Parathyroid adenoma (tissue), 2 donors: Measurements from ENCODE around the gene NFIX.
A peak's percentile ranks its signal among the peaks of the same experiment; 100 is the strongest.

Source experiments
- H2AFZ ChIP-seq: fragments of 300-600 bp; sonication (generic); one replicate; pipeline ENCODE4 v1.7.0; 2017; ENCODE audit warnings: antibody characterized with exemption, mild to moderate bottlenecking
- H3K27ac ChIP-seq: fragments of 300-600 bp; sonication (generic); one replicate; pipeline ENCODE4 v1.7.0; 2017
- H3K27me3 ChIP-seq: fragments of 300-600 bp; sonication (generic); one replicate; pipeline ENCODE4 v1.7.0; 2017; ENCODE audit warnings: low read length; ENCODE audit not compliant: control insufficient read depth, insufficient read depth
- H3K36me3 ChIP-seq: fragments of 300-600 bp; sonication (generic); one replicate; pipeline ENCODE4 v1.7.0; 2017; ENCODE audit warnings: low read length; ENCODE audit not compliant: control insufficient read depth, insufficient read depth
- H3K4me1 ChIP-seq: fragments of 300-600 bp; sonication (generic); one replicate; pipeline ENCODE4 v1.7.0; 2017; ENCODE audit warnings: control low read depth
- H3K4me2 ChIP-seq: fragments of 300-600 bp; sonication (generic); one replicate; pipeline ENCODE4 v1.7.0; 2017; ENCODE audit warnings: low read length
- H3K4me3 ChIP-seq: fragments of 300-600 bp; sonication (generic); one replicate; pipeline ENCODE4 v1.7.0; 2017; ENCODE audit warnings: low read depth, low read length
- H3K79me2 ChIP-seq: fragments of 300-600 bp; sonication (generic); one replicate; pipeline ENCODE4 v1.7.0; 2017; ENCODE audit warnings: control low read depth
- H3K9ac ChIP-seq: fragments of 300-600 bp; sonication (generic); one replicate; pipeline ENCODE4 v1.7.0; 2017; ENCODE audit warnings: mild to moderate bottlenecking
- H3K9me3 ChIP-seq: fragments of 300-600 bp; sonication (generic); one replicate; pipeline ENCODE4 v1.7.0; 2017; ENCODE audit warnings: low read length; ENCODE audit not compliant: control insufficient read depth
- TF ChIP-seq, protein P1 (sequence below): fragments of 300-600 bp; sonication (generic); IDR thresholded peaks from one replicate; pipeline ENCODE4 v1.7.0; 2017; ENCODE audit warnings: antibody characterized with exemption, mild to moderate bottlenecking
- donor health status: primary hyperparathyroidism.

NFIX gene

DNA sequence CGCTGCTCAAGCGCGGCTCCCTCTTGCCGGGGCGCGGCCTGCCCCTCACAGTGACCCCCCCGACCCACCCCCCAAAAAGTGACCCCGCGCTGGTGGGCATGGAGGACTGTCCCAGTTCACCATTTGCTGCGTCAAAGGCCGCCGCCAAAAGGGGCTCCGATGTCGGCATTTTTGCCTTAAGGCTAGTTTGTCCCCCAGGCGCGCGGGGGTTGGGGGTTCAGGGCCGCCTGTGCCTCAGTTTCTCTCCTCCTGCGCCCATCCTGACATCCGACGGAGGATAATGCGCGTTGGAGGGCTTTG lies 17.1 kb downstream of the NFIX start:
- Histone ChIP-seq H3K9ac (no peak overlapping the region), H3K4me3 (no peak overlapping the region), H3K27ac (no peak overlapping the region), H3K4me1 (no peaks in the 10 kb centered on the region), H3K4me2 (no peak overlapping the region), H3K79me2 (peaks cover 6% of the 10 kb centered on the region), H3K9me3 (no peaks in the 10 kb centered on the region), H3K36me3 (no peaks in the 10 kb centered on the region), H3K27me3 (no peaks in the 10 kb centered on the region), H2AFZ (no peak overlapping the region)
- TF ChIP-seq, protein P1, sequence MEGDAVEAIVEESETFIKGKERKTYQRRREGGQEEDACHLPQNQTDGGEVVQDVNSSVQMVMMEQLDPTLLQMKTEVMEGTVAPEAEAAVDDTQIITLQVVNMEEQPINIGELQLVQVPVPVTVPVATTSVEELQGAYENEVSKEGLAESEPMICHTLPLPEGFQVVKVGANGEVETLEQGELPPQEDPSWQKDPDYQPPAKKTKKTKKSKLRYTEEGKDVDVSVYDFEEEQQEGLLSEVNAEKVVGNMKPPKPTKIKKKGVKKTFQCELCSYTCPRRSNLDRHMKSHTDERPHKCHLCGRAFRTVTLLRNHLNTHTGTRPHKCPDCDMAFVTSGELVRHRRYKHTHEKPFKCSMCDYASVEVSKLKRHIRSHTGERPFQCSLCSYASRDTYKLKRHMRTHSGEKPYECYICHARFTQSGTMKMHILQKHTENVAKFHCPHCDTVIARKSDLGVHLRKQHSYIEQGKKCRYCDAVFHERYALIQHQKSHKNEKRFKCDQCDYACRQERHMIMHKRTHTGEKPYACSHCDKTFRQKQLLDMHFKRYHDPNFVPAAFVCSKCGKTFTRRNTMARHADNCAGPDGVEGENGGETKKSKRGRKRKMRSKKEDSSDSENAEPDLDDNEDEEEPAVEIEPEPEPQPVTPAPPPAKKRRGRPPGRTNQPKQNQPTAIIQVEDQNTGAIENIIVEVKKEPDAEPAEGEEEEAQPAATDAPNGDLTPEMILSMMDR: no peak

- Histone ChIP-seq H3K27me3 (no peaks in the 10 kb centered on the region), H3K36me3 (no peaks in the 10 kb centered on the region), H3K4me2 (peak overlapping the region; percentile 44), H3K9ac (no peak overlapping the region), H3K9me3 (no peaks in the 10 kb centered on the region), H3K27ac (no peak overlapping the region), H3K4me1 (no peaks in the 10 kb centered on the region), H3K79me2 (peaks cover 6% of the 10 kb centered on the region), H3K4me3 (no peak overlapping the region), H2AFZ (no peak overlapping the region)
- TF ChIP-seq, protein P1: no peak
These were observed 17.7 kb downstream of the NFIX start for GRCh38 chr19:13012690-13013608.

- Histone ChIP-seq H3K36me3 (no peaks in the 10 kb centered on the region), H2AFZ (no peak overlapping the region), H3K4me1 (no peaks in the 10 kb centered on the region), H3K4me2 (no peak overlapping the region), H3K9me3 (no peaks in the 10 kb centered on the region), H3K9ac (no peak overlapping the region), H3K27me3 (no peaks in the 10 kb centered on the region), H3K79me2 (peaks cover 6% of the 10 kb centered on the region), H3K27ac (no peak overlapping the region), H3K4me3 (no peak overlapping the region)
- TF ChIP-seq, protein P1: no peak
These were observed 18.4 kb downstream of the NFIX start for GRCh38 chr19:13013649-13014048.

GRCh38 chr19:13014101-13014920 lies 19.0 kb downstream of the NFIX start:
- no peak overlapping the region for H3K4me3 ChIP-seq
- no peak overlapping the region for H3K27ac ChIP-seq

More at GRCh38 chr19:13014101-13014920, 19.0 kb downstream of the NFIX start:
- no peak overlapping the region for H2AFZ ChIP-seq
- H3K79me2 ChIP-seq: peaks cover 6% of the 10 kb centered on the region
- no peaks in the 10 kb centered on the region for H3K4me1 ChIP-seq
- TF ChIP-seq, protein P1: no peak
- no peaks in the 10 kb centered on the region for H3K36me3 ChIP-seq
- no peak overlapping the region for H3K4me2 ChIP-seq
- no peaks in the 10 kb centered on the region for H3K9me3 ChIP-seq
- H3K9ac ChIP-seq: no peak overlapping the region
- no peaks in the 10 kb centered on the region for H3K27me3 ChIP-seq
